GM18909 (cell line): ENCODE measurements around the gene PEG3.
"Not testable (repeated sequence)": the region's sequence is repeated elsewhere in the genome, so short reads cannot be mapped to it uniquely, and the experiment has no call there.

Experiments
- ATAC-seq: cut with Tn5 transposase; IDR thresholded peaks from one replicate; pipeline ENCODE4 v1.9.1; 2021; ENCODE audit warnings: mild to moderate bottlenecking; ENCODE audit not compliant: unreplicated experiment, poor library complexity

PEG3 gene

GRCh38 chr19:56840451-56841192, at the start of gene PEG3, which contains the start of gene ZIM2:
Gene PEG3 (minus strand): TSS chr19:56840726. CDS start chr19:56824655, 16,071 bp downstream.
Gene ZIM2 (minus strand): TSS chr19:56840726. CDS start chr19:56824277, 16,449 bp downstream.
- no peak for ATAC-seq

- ATAC-seq, result no peak
Observed at GRCh38 chr19:56885173-56885985, 44.9 kb upstream of the PEG3 start.

DNA sequence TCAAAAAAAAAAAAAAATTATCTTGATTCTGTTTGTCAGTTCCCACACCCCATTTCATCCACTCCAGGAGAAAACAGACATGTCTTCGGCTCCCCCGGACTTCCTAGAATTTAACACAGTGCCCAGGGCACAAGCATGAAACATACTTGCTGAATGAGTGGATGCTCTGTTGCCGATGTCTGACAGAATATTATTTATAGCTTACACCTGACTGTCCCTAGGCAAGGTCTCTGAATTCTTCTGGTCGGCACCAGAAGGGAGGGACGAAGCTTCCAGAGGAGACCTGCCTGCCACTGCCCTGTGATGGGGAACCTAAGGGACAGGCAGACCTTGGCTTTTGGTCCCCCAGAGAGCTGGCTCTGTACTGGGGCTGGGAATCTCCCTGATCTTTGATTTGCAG, 43.9 kb upstream of the PEG3 start:
- ATAC-seq, result no peak

DNA sequence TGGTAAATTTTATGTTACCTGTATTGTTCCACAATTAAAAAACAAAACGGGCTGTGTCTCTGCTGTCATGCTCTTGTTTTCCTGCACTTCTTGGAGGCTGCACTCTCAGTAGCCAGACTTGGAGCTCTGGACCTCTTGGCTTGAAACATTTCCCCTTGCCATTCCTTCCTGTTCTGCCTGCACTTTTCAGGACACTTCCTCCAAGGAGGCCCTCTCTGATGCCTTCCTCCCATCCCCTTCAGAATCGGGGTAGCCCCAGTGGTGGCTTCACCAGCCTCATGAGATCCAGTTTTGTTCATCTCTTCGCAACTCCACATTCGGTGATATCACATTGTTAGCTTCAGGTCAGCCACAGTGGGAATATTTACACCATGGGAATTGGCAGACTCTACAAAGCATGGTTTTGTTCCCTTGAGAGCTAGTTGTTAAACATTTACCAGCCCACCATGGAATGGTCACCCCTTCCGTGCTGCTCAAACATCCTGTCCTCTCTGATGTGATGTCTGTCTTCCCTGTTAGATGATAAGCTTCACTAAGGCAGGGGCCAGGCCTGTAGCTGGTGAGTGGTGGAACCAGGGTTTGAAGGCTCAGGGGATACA, 40.2 kb upstream of the PEG3 start:
- ATAC-seq, result no peak

- ATAC-seq, result no peak
Observed at GRCh38 chr19:56877069-56877715, 36.7 kb upstream of the PEG3 start.

DNA sequence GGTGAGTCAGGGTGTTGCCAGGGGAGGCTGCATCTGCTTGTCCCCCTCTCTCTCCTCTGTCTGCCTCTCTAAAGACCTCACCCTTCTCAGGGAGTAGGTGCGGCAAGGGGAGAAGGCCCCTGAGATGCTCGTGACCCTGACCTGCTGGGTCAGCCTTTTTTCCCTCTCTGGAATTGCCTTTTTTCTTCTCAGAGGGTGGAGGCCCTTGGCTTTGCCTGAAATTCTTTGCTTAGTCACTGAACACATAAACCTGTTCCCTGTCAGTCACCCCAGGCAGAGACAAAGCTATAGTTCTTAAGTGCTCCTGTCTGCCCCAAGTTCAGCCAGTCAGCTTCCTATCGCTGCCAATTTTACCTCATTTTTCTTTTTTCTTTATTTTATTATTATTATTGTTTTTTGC, 35.2 kb upstream of the PEG3 start:
- no peak for ATAC-seq

GRCh38 chr19:56874530-56874929, 34.0 kb upstream of the PEG3 start:
- ATAC-seq, result no peak

DNA sequence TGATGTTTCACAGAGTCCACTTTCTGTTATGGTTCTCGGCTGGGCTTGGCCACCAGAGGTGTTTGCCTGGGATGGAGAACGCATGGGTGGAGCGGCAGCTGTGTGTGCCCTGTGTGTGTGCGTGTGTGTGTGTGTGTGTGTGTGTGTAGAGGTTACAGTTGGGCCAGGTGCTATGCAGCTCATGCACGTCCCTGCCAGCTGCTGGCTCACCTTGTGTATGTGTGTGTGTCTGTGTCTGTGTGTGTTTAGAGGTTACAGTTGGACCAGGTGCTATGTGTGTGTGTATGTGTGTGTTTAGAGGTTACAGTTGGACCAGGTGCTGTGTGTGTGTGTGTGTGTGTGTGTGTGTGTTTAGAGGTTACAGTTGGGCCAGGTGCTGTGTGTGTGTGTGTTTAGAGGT, 33.0 kb upstream of the PEG3 start:
- no peak for ATAC-seq

GRCh38 chr19:56869886-56870285, 29.4 kb upstream of the PEG3 start:
- ATAC-seq, result no peak

DNA sequence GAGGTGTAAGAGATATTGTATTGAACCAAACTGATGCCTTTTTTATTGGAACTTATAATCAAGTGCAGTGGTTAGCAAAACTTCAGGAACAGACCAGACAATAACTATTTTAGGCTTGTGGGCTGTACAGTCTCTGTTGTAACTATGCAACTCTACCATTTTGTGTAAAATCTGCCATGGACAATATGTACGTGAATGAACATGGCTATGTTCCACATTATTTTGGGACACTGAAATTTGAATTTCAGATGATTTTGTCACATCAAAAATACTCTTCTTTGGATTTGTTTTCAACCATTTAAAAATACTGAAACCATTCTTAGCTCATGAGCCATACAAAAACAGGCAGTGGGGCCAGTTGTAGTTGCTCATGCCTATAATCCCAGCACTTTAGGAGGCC, 27.9 kb upstream of the PEG3 start:
- no peak for ATAC-seq

GRCh38 chr19:56866538-56866937, 26.0 kb upstream of the PEG3 start:
- ATAC-seq, result no peak

DNA sequence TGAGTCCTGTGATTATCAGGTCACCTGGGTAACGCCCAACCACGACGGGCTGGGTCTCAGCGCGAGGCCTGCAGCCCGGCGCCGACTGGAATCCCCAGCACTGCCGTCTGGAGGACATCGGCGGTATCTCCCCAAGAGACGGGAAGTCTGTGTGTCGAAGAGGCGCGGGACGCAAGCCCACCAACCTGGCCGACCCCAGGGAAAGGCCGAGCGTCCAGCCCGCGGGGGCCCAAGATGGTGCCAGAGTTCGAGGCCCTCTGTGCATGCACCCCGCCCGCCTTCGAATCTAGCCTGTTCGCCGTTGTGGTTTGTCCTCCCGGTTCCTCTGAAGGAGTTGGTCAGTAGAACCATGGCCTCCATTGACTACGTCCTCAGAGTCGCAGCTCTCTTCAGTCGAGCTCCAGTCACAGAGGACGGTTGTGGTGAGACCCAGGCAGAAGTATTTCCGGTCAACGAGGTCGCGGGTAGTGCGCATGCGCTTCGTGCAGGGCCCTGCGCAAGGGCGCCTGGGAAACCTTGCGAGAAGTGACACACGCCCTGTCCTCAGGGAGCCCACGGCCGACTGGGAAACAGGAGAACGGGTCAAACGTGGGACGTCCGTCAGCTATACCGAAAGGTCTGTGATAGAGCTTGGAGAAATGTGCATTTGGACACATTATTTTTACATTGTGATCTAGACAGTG, 24.1 kb upstream of the PEG3 start:
- no peak for ATAC-seq

GRCh38 chr19:56862741-56863140, 22.2 kb upstream of the PEG3 start:
- no peak for ATAC-seq

- ATAC-seq, result not testable (repeated sequence)
Observed at GRCh38 chr19:56860409-56860808, 19.9 kb upstream of the PEG3 start.

GRCh38 chr19:56858026-56858425, 17.5 kb upstream of the PEG3 start:
- ATAC-seq, result no peak

DNA sequence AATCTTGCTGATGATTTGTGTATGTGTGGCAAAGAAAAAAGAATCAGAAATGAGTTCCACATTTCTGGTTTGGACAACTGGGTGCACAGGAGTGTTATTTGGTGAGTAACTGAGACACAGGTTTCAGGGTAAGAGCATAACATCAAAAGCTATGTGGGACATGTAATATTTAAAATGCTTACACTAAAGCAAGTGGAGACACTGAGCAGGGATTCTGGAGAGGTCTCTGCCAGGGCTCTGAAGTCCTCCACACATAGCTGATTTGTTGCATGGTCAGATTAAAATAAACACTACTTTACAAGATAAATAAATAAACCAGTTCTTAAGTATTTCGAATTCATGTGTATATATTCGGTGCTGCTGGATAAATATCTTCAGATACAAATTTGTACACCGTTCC, 16.3 kb upstream of the PEG3 start:
- no peak for ATAC-seq

- ATAC-seq, result not testable (repeated sequence)
Observed at GRCh38 chr19:56852361-56852760, 11.8 kb upstream of the PEG3 start.

DNA sequence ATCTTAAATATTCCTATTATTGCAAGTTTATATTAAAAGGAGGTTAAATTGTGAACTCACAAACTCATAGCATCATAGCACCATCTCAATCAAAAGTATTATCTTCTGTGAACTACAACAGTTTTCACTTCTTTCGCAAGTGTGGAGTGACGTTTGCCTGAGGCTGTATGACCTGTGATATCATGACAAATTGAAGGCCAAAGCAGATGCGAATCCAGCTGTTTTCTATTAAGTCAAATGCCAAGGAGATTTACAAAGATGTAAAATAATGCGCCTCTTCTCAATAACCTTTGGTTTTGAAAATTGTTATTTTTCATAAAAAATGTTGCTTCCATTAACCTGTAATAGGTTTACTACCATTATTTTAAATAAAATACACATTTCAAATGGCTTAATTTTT, 7.6 kb upstream of the PEG3 start:
- ATAC-seq, result no peak

- no peak for ATAC-seq
Observed at GRCh38 chr19:56842412-56842811, 1.9 kb upstream of the PEG3 start.

GRCh38 chr19:56841193-56841543, 642 bp upstream of the PEG3 start:
- no peak for ATAC-seq
